ENCODE results near the gene PNPLA1. TPM values are rescaled to one million over a fixed set of nuclear protein-coding genes. Genes with fewer than 3 reads are reported as not detected.

The PNPLA1 gene, protein sequence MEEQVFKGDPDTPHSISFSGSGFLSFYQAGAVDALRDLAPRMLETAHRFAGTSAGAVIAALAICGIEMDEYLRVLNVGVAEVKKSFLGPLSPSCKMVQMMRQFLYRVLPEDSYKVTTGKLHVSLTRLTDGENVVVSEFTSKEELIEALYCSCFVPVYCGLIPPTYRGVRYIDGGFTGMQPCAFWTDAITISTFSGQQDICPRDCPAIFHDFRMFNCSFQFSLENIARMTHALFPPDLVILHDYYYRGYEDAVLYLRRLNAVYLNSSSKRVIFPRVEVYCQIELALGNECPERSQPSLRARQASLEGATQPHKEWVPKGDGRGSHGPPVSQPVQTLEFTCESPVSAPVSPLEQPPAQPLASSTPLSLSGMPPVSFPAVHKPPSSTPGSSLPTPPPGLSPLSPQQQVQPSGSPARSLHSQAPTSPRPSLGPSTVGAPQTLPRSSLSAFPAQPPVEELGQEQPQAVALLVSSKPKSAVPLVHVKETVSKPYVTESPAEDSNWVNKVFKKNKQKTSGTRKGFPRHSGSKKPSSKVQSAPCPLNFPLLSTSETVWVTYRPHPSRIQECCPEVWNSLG
- 0.03 TPM in 1 of 5 replicates, not detected in the others for total RNA-seq (2022; extraction: Qiagen RNA extraction)

DNA sequence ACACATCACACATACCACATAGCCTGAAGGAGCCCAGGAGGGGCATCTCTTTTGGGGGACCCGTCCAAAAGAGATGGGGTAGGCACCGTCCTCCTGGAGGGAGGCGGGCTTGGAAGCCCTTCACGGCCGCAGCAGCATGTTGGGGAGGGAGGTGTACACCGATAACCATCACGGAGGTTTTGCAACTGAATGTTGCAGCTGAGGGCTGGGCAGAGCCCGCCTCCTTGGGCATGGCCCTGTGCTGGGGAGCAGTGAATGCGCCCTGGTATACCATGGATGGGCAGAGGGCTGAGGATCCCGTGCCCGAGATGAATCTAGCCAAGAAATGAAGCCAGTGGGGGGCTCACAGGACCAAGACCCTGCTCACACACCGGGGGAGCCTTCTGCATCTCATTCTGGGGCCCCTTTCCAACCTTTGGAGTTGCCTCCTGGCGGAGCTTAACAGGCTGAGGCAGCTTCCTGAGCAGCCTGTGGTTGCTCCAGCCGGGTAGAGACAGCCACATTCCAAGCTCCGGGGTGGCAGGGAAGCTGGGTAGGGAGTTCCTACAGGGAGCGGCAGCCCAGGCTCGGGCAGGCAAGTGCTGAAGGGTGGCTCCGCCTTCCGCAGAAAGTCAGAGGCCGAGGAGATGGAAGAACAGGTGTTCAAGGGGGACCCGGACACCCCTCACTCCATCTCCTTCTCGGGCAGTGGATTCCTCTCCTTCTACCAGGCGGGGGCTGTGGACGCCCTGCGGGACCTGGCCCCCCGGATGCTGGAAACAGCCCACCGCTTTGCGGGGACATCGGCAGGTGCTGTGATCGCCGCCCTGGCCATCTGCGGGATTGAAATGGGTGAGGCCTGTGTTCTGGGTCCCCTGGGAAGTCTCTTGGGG lies at the start of gene PNPLA1:
TSS of gene PNPLA1 (plus strand) at position 227 of the 872 bp plus-strand sequence. CDS start at position 627, 400 bp downstream.

DNA sequence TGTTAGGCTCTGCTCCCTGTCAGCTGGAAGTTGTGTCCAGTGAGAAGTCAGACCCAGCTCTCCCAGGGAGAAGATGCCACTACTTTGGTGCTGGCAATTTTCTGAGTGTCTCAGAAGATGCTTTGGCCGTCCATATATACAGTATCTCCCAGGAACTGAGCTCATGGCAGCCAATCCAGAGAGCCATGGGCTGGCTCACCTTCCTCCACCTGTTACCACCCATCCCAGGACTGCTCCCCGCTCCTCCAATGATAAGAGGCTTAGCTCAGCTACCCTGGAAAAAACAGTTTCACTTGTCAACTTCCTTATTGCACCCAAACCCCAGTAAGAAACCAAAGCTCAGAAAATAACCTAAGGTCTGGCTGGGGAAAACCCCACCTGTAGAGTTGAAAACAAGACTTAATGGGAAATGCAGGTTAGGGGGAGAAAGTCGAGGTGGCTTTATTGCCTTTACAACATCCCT lies 67.0 kb downstream of the PNPLA1 start, which contains the start of gene BNIP5:
TSS of gene BNIP5 (minus strand) at position 110 of the 463 bp plus-strand sequence. CDS start 6,198 bp downstream, outside the sequence.

Other genes starting within 250 kb of the PNPLA1 start
- gene SLC26A8, start 245.4 kb upstream of the PNPLA1 start, total RNA-seq (2022; extraction: Qiagen RNA extraction): 0.02 TPM in 1 of 5 replicates, not detected in the others
- gene MAPK14, start 242.3 kb upstream of the PNPLA1 start, total RNA-seq (2022; extraction: Qiagen RNA extraction): 20.9 to 28.6 TPM (median 27.4 TPM) in 5 replicates
- 0.48 to 0.63 TPM (median 0.58 TPM) in 5 replicates for gene MAPK13, start 139.5 kb upstream of the PNPLA1 start, total RNA-seq (2022; extraction: Qiagen RNA extraction)
- gene BRPF3, start 73.3 kb upstream of the PNPLA1 start, total RNA-seq (2022; extraction: Qiagen RNA extraction): 7.6 to 10.6 TPM (median 10.2 TPM) in 5 replicates
- gene BNIP5, start 66.8 kb downstream of the PNPLA1 start, total RNA-seq (2022; extraction: Qiagen RNA extraction): 0.02 to 0.05 TPM (median 0.03 TPM) in 5 replicates
- 0.09 to 0.28 TPM (median 0.13 TPM) in 5 replicates for gene ETV7, start 117.6 kb downstream of the PNPLA1 start, total RNA-seq (2022; extraction: Qiagen RNA extraction)
- gene PXT1, start 172.8 kb downstream of the PNPLA1 start, total RNA-seq (2022; extraction: Qiagen RNA extraction): 0.06 TPM in 1 of 5 replicates, not detected in the others
- gene KCTD20, start 172.9 kb downstream of the PNPLA1 start, total RNA-seq (2022; extraction: Qiagen RNA extraction): 15.7 to 18.0 TPM (median 17.4 TPM) in 5 replicates

Measured in A549 treated with dexamethasone at 1 μM for 4 hours (cell line).